Left ventricle myocardium inferior (tissue), 1 donor: ENCODE results near the gene RACGAP1. TPM values are rescaled to one million over a fixed set of nuclear protein-coding genes. Genes with fewer than 3 reads are reported as not detected.

Source experiments
- DNase-seq: peaks from one replicate; pipeline ENCODE4 v3.0.0-alpha.2; 2020
- H3K27ac ChIP-seq: fragments of 200-600 bp; replicated peaks from 2 replicates; pipeline ENCODE4 v1.8.0; 2021
- H3K27me3 ChIP-seq: fragments of 200-600 bp; 2 replicates; pipeline ENCODE4 v1.8.0; 2021; ENCODE audit warnings: low read depth
- H3K36me3 ChIP-seq: fragments of 200-600 bp; 2 replicates; pipeline ENCODE4 v1.8.0; 2021
- H3K4me1 ChIP-seq: fragments of 200-600 bp; 2 replicates; pipeline ENCODE4 v1.8.0; 2021
- H3K4me3 ChIP-seq: fragments of 200-600 bp; 2 replicates; pipeline ENCODE4 v1.8.0; 2021; ENCODE audit warnings: mild to moderate bottlenecking, moderate library complexity
- H3K9me3 ChIP-seq: fragments of 200-600 bp; replicated peaks from 2 replicates; pipeline ENCODE4 v1.8.0; 2021
- intact Hi-C: fragments of 100-400 bp; cut with micrococcal nuclease; formaldehyde crosslinking; loops from one replicate; pipeline ENCODE4 v1.11.0; 2022
- total RNA-seq: library from RNA; stranded (reverse); fragmentation: NEBNext Ultra II Directional; extraction: Animal tissue kit (Norgen Biotek cat#: 25700); gene quantifications from one replicate; pipeline ENCODE4 v1.2.1, GENCODE V29; 2021
- TF ChIP-seq, protein P1 (sequence below): fragments of 200-600 bp; IDR thresholded peaks from 2 replicates; pipeline ENCODE4 v1.8.0; 2021; ENCODE audit warnings: antibody characterized with exemption, mild to moderate bottlenecking, borderline replicate concordance
- donor health status: DM: no; HTN: yes; CAD: no; lungs with severe emphysema.

Gene RACGAP1
- total RNA-seq, 1 donor from 2014 or later = 5.4 TPM

DNA sequence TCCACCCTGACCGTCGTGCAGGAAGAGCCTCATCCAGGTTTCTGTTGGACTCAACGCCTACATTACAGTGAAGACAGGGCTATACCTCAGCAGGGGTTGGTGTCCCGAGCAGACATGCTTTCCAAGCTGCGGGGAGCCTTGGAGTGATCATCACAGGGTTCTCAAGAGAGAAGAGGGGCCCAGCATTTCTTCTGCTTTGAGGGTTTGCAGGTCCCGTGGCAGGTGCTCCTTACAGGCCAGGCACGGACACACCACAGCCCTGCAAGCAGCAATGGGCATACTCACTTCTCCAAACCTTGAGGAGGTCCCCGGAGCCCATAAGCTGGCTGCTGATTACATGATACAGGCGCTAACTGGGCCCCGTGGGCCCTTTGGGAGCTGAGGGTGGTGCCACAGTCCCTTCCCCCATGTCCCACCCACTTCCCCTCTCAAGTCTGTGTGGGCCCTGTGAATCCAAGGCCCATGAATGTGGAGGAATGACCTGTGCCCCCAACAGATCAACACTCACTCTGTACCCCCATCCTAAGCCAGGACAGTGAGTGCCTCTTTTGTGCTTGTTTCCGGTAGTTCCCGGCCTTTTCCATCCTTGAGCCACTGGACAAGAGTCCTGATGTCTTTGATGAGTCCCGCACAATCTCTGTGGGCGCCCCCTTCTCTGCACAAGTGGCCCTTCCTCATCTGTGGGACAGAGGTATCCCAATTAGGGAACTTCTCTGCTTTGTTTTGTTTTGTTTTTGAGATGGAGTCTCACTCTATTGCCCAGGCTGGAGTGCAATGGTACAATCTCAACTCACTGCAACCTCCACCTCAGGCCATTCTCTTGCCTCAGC lies 73.7 kb downstream of the RACGAP1 start:
- H3K27ac ChIP-seq = no peak overlapping the region
- no peaks in the 10 kb centered on the region for H3K36me3 ChIP-seq
- H3K27me3 ChIP-seq = peaks cover 50% of the 10 kb centered on the region
- H3K4me3 ChIP-seq = no peak overlapping the region
- H3K9me3 ChIP-seq = no peaks in the 10 kb centered on the region
- intact Hi-C loops = no loop called here
- TF ChIP-seq, protein P1, sequence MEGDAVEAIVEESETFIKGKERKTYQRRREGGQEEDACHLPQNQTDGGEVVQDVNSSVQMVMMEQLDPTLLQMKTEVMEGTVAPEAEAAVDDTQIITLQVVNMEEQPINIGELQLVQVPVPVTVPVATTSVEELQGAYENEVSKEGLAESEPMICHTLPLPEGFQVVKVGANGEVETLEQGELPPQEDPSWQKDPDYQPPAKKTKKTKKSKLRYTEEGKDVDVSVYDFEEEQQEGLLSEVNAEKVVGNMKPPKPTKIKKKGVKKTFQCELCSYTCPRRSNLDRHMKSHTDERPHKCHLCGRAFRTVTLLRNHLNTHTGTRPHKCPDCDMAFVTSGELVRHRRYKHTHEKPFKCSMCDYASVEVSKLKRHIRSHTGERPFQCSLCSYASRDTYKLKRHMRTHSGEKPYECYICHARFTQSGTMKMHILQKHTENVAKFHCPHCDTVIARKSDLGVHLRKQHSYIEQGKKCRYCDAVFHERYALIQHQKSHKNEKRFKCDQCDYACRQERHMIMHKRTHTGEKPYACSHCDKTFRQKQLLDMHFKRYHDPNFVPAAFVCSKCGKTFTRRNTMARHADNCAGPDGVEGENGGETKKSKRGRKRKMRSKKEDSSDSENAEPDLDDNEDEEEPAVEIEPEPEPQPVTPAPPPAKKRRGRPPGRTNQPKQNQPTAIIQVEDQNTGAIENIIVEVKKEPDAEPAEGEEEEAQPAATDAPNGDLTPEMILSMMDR = no peak
- no peak for DNase-seq
- H3K4me1 ChIP-seq = no peaks in the 10 kb centered on the region

GRCh38 chr12:49950273-49951251 lies 74.7 kb downstream of the RACGAP1 start, which contains the start of gene AQP2:
Gene AQP2 (plus strand): TSS chr12:49950737. CDS start chr12:49950831, 94 bp downstream.
- peaks cover 39% of the 10 kb centered on the region for H3K27me3 ChIP-seq
- TF ChIP-seq, protein P1 = no peak

GRCh38 chr12:49949866-49950265 lies 75.4 kb downstream of the RACGAP1 start:
- intact Hi-C loops = loop anchor here (10.0 kb wide), 1 partner anchor 85 kb away; no protein-coding TSS in a partner anchor
- no peak for DNase-seq
- H3K9me3 ChIP-seq = no peaks in the 10 kb centered on the region
- H3K27ac ChIP-seq = no peak overlapping the region
- H3K4me1 ChIP-seq = peaks cover 11% of the 10 kb centered on the region
- no peak overlapping the region for H3K4me3 ChIP-seq
- TF ChIP-seq, protein P1 = no peak
- no peaks in the 10 kb centered on the region for H3K36me3 ChIP-seq
- H3K27me3 ChIP-seq = peaks cover 32% of the 10 kb centered on the region

More at GRCh38 chr12:49950273-49951251, 74.7 kb downstream of the RACGAP1 start, which contains the start of gene AQP2:
- no peak for DNase-seq
- Histone ChIP-seq H3K27ac (no peak within 1 kb of the TSS), H3K9me3 (no peaks in the 10 kb centered on the region), H3K36me3 (no peaks in the 10 kb centered on the region), H3K4me3 (no peak within 1 kb of the TSS), H3K4me1 (peaks cover 4% of the 10 kb centered on the region)
- intact Hi-C loops = no loop called here

DNA sequence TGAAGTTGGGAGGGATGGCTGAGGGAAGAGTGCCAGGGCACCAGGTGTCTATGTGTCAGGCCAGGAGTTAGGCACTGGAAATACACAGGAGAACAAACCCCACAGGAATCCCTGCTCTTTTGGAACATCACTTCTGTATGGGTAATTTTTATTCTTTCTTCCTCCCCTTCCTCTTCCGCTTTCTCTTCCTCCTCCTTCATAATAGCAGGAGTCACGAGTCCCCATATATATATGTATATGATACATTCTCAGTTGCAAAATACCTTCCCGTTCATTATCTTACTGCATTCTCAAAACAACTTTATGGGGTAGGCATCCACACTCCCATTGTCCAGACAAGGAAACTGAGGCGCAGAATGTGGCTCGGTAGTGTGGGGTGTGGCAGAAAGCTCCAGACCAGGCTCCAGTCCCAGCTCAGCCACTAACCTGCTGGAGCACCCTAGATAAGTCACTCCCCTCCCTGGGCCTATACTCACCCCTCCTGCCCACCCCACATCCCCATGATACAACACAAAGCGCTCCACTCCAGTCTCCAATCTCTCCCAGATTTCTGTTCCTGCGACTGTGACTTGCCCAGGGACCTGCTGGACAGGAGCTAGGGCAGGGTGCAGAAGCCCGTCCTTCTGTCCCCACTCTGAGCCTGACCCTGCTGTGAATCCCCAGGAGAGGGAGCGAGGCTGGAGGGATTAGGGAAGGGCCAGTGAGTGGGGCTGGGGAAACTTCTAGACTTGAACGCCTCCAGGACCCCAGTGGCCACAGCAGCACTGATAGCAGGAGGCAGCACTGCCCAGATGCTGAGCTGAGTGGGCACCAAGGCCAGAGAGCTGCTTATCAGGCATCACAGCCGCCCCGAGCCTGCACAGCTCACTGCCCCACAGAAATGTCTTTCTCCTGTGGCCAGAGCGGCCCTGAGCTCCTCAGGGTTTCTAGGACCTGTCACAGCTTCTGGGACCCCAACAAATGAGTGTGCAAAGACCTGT lies 76.1 kb downstream of the RACGAP1 start:
- TF ChIP-seq, protein P1 = no peak
- Histone ChIP-seq H3K4me3 (no peak overlapping the region), H3K4me1 (peaks cover 12% of the 10 kb centered on the region), H3K27ac (no peak overlapping the region), H3K27me3 (peaks cover 25% of the 10 kb centered on the region), H3K9me3 (no peaks in the 10 kb centered on the region), H3K36me3 (no peaks in the 10 kb centered on the region)
- intact Hi-C loops = loop anchor here (10.0 kb wide), 1 partner anchor 84 kb away; no protein-coding TSS in a partner anchor
- no peak for DNase-seq
